ENCODE results near the gene CHMP2A.

Gene CHMP2A

GRCh38 chr19:58553799-58554493 is 959 bp downstream of the CHMP2A start:
- DNase-seq (ENCODE audit: low read depth) = no peak
- no peak for TF ChIP-seq CTCF (IDR thresholded peaks at IDR 0.05; ENCODE audit: low read depth, low read length, missing control alignments)
- H3K4me3 ChIP-seq (ENCODE audit: low read depth, low read length) = peak overlapping the region; percentile 67
- in situ Hi-C loops (cut with HindIII; ENCODE audit: low sequenced_read_pairs) = no loop called here

GRCh38 chr19:58552655-58553054 is 2.2 kb downstream of the CHMP2A start:
- TF ChIP-seq CTCF (IDR thresholded peaks at IDR 0.05; ENCODE audit: low read depth, low read length, missing control alignments) = no peak
- H3K4me3 ChIP-seq (ENCODE audit: low read depth, low read length) = no peak overlapping the region
- DNase-seq (ENCODE audit: low read depth) = no peak
- in situ Hi-C loops (cut with HindIII; ENCODE audit: low sequenced_read_pairs) = no loop called here

GRCh38 chr19:58551577-58552471 is 3.1 kb downstream of the CHMP2A start:
- no peak overlapping the region for H3K4me3 ChIP-seq (ENCODE audit: low read depth, low read length)
- in situ Hi-C loops (cut with HindIII; ENCODE audit: low sequenced_read_pairs) = no loop called here
- TF ChIP-seq CTCF (IDR thresholded peaks at IDR 0.05; ENCODE audit: low read depth, low read length, missing control alignments) = no peak
- DNase-seq (ENCODE audit: low read depth) = no peak

GRCh38 chr19:58551123-58551497 is 3.8 kb downstream of the CHMP2A start:
- in situ Hi-C loops (cut with HindIII; ENCODE audit: low sequenced_read_pairs) = no loop called here
- no peak overlapping the region for H3K4me3 ChIP-seq (ENCODE audit: low read depth, low read length)
- TF ChIP-seq CTCF (IDR thresholded peaks at IDR 0.05; ENCODE audit: low read depth, low read length, missing control alignments) = no peak
- no peak for DNase-seq (ENCODE audit: low read depth)

- H3K4me3 ChIP-seq (ENCODE audit: low read depth, low read length) = no peak overlapping the region
- no peak for DNase-seq (ENCODE audit: low read depth)
- in situ Hi-C loops (cut with HindIII; ENCODE audit: low sequenced_read_pairs) = no loop called here
Measured at GRCh38 chr19:58550362-58551122, 4.4 kb downstream of the CHMP2A start.

More at GRCh38 chr19:58550362-58551122, 4.4 kb downstream of the CHMP2A start:
- TF ChIP-seq CTCF (IDR thresholded peaks at IDR 0.05; ENCODE audit: low read depth, low read length, missing control alignments) = no peak
